HG03196 (cell line): ENCODE measurements around the gene KRTAP5-6.

Experiments
- ATAC-seq: cut with Tn5 transposase; IDR thresholded peaks from one replicate; pipeline ENCODE4 v1.9.1; 2021; ENCODE audit not compliant: unreplicated experiment

Gene KRTAP5-6

GRCh38 chr11:1696608-1697570 is at the start of gene KRTAP5-6:
KRTAP5-6 (plus strand) TSS chr11:1697195; CDS start chr11:1697246, 51 bp downstream.
- ATAC-seq = no peak

- no peak for ATAC-seq
Measured at GRCh38 chr11:1647901-1648652, 48.9 kb upstream of the KRTAP5-6 start.

- no peak for ATAC-seq
Measured at GRCh38 chr11:1648653-1649420, 48.2 kb upstream of the KRTAP5-6 start.

GRCh38 chr11:1650034-1650917 is 46.7 kb upstream of the KRTAP5-6 start:
- no peak for ATAC-seq

- no peak for ATAC-seq
Measured at GRCh38 chr11:1650918-1651262, 46.1 kb upstream of the KRTAP5-6 start.

- ATAC-seq = no peak
Measured at GRCh38 chr11:1651411-1651980, 45.5 kb upstream of the KRTAP5-6 start.

GRCh38 chr11:1652026-1652425 is 45.0 kb upstream of the KRTAP5-6 start:
- ATAC-seq = no peak

- ATAC-seq = no peak
Measured at GRCh38 chr11:1652442-1652770, 44.6 kb upstream of the KRTAP5-6 start.

GRCh38 chr11:1652771-1653540 is 44.0 kb upstream of the KRTAP5-6 start:
- no peak for ATAC-seq

- no peak for ATAC-seq
Measured at GRCh38 chr11:1653541-1654387, 43.2 kb upstream of the KRTAP5-6 start.

GRCh38 chr11:1654388-1655167 is 42.4 kb upstream of the KRTAP5-6 start:
- ATAC-seq = no peak

- no peak for ATAC-seq
Measured at GRCh38 chr11:1655168-1656060, 41.6 kb upstream of the KRTAP5-6 start.

GRCh38 chr11:1656061-1656441 is 40.9 kb upstream of the KRTAP5-6 start:
- ATAC-seq = no peak

GRCh38 chr11:1656670-1657069 is 40.3 kb upstream of the KRTAP5-6 start:
- no peak for ATAC-seq

GRCh38 chr11:1659506-1659905 is 37.5 kb upstream of the KRTAP5-6 start:
- ATAC-seq = no peak

GRCh38 chr11:1660111-1660867 is 36.7 kb upstream of the KRTAP5-6 start:
- no peak for ATAC-seq
